GM21390 (cell line): ENCODE data around the gene NOTCH3.

Experiments used
- ATAC-seq: cut with Tn5 transposase; IDR thresholded peaks from one replicate; pipeline ENCODE4 v1.9.1; 2021; ENCODE audit not compliant: unreplicated experiment

Gene NOTCH3

GRCh38 chr19:15161028-15161984 is 39.5 kb downstream of the NOTCH3 start:
- ATAC-seq = no peak

GRCh38 chr19:15159251-15159650 is 41.5 kb downstream of the NOTCH3 start:
- no peak for ATAC-seq

- ATAC-seq = no peak
Observed at GRCh38 chr19:15156391-15156790, 44.4 kb downstream of the NOTCH3 start.

- no peak for ATAC-seq
Observed at GRCh38 chr19:15155296-15155695, 45.5 kb downstream of the NOTCH3 start.

GRCh38 chr19:15154002-15154612 is 46.7 kb downstream of the NOTCH3 start:
- ATAC-seq = no peak

- ATAC-seq = no peak
Observed at GRCh38 chr19:15149737-15150136, 51.1 kb downstream of the NOTCH3 start.

GRCh38 chr19:15147090-15147489 is 53.7 kb downstream of the NOTCH3 start:
- no peak for ATAC-seq

GRCh38 chr19:15144046-15144646 is 56.6 kb downstream of the NOTCH3 start:
- ATAC-seq = no peak

GRCh38 chr19:15142313-15142712 is 58.5 kb downstream of the NOTCH3 start:
- ATAC-seq = no peak

GRCh38 chr19:15141143-15141542 is 59.7 kb downstream of the NOTCH3 start:
- ATAC-seq = no peak

- ATAC-seq = no peak
Observed at GRCh38 chr19:15138427-15138826, 62.4 kb downstream of the NOTCH3 start.

- ATAC-seq = no peak
Observed at GRCh38 chr19:15137777-15138176, 63.0 kb downstream of the NOTCH3 start.

- ATAC-seq = no peak
Observed at GRCh38 chr19:15136234-15136954, 64.4 kb downstream of the NOTCH3 start.

- ATAC-seq = no peak
Observed at GRCh38 chr19:15129856-15130585, 70.8 kb downstream of the NOTCH3 start.

- no peak for ATAC-seq
Observed at GRCh38 chr19:15128162-15128770, 72.5 kb downstream of the NOTCH3 start.

GRCh38 chr19:15126131-15126910 is 74.5 kb downstream of the NOTCH3 start:
- ATAC-seq = no peak

GRCh38 chr19:15125232-15126067 is 75.3 kb downstream of the NOTCH3 start:
- ATAC-seq = peak; percentile 75

GRCh38 chr19:15124572-15125231 is 76.1 kb downstream of the NOTCH3 start:
- no peak for ATAC-seq
